HEK293T (cell line): ENCODE data around the gene NT5C2.

ENCODE experiments used
- CTCF ChIA-PET: fragments of 350-600 bp; formaldehyde crosslinking; extraction: SDS; loops from one replicate; lab custom pipeline; 2021; ENCODE audit warnings: antibody characterized with exemption, inconsistent platforms; lab: Yijun Ruan, JAX
- POLR2A ChIA-PET: fragments of 350-600 bp; formaldehyde crosslinking; extraction: SDS; loops from one replicate; lab custom pipeline; 2020; ENCODE audit warnings: antibody characterized with exemption, inconsistent platforms; lab: Yijun Ruan, JAX
- DNase-seq: peaks from one replicate; pipeline ENCODE4 v3.0.0; 2012; ENCODE audit warnings: mixed read lengths; ENCODE audit errors: extremely low spot score
- ARNT ChIP-seq: fragments of 450-650 bp; IDR thresholded peaks from 2 replicates; pipeline ENCODE4 v1.6.1; 2017; ENCODE audit warnings: mild to moderate bottlenecking
- BHLHE40 ChIP-seq: fragments of 450-650 bp; IDR thresholded peaks from 2 replicates; pipeline ENCODE4 v1.6.1; 2016; ENCODE audit warnings: mild to moderate bottlenecking, moderate library complexity, borderline replicate concordance
- CTBP1 ChIP-seq: fragments of 450-650 bp; IDR thresholded peaks from 2 replicates; pipeline ENCODE4 v1.6.1; 2016; ENCODE audit warnings: borderline replicate concordance
- ELF4 ChIP-seq: fragments of 450-650 bp; IDR thresholded peaks from 2 replicates; pipeline ENCODE4 v1.6.1; 2017; ENCODE audit warnings: antibody characterized with exemption
- FOXA1 ChIP-seq: fragments of 450-650 bp; IDR thresholded peaks from 2 replicates; pipeline ENCODE4 v1.6.1; 2016; ENCODE audit warnings: mild to moderate bottlenecking
- FOXK2 ChIP-seq: fragments of 450-650 bp; IDR thresholded peaks from 2 replicates; pipeline ENCODE4 v1.6.1; 2016; ENCODE audit warnings: mild to moderate bottlenecking
- FOXM1 ChIP-seq: fragments of 450-650 bp; IDR thresholded peaks from 2 replicates; pipeline ENCODE4 v1.6.1; 2017; ENCODE audit warnings: mild to moderate bottlenecking, borderline replicate concordance
- HDGF ChIP-seq: fragments of 450-650 bp; IDR thresholded peaks from 2 replicates; pipeline ENCODE4 v1.6.1; 2017; ENCODE audit warnings: antibody characterized with exemption, borderline replicate concordance
- L3MBTL2 ChIP-seq: fragments of 450-650 bp; conservative IDR thresholded peaks from 2 replicates; pipeline ENCODE4 v1.6.1; 2016; ENCODE audit warnings: mild to moderate bottlenecking
- LEF1 ChIP-seq: fragments of 450-650 bp; IDR thresholded peaks from 2 replicates; pipeline ENCODE4 v1.6.1; 2017; ENCODE audit warnings: mild to moderate bottlenecking, borderline replicate concordance
- NFRKB ChIP-seq: fragments of 450-650 bp; IDR thresholded peaks from 2 replicates; pipeline ENCODE4 v1.6.1; 2016; ENCODE audit warnings: mild to moderate bottlenecking, moderate library complexity
- SP1 ChIP-seq: fragments of 450-650 bp; IDR thresholded peaks from 2 replicates; pipeline ENCODE4 v1.6.1; 2017
- SUZ12 ChIP-seq: fragments of 450-650 bp; IDR thresholded peaks from 2 replicates; pipeline ENCODE4 v1.6.1; 2016; ENCODE audit warnings: mild to moderate bottlenecking
- TARDBP ChIP-seq: fragments of 450-650 bp; IDR thresholded peaks from 2 replicates; pipeline ENCODE4 v1.6.1; 2016
- ZNF384 ChIP-seq: fragments of 450-650 bp; IDR thresholded peaks from 2 replicates; pipeline ENCODE4 v1.6.1; 2016
- TF ChIP-seq, protein P1 (sequence below): fragments of 450-650 bp; IDR thresholded peaks from 2 replicates; pipeline ENCODE4 v1.6.1; 2016

NT5C2 gene

DNA sequence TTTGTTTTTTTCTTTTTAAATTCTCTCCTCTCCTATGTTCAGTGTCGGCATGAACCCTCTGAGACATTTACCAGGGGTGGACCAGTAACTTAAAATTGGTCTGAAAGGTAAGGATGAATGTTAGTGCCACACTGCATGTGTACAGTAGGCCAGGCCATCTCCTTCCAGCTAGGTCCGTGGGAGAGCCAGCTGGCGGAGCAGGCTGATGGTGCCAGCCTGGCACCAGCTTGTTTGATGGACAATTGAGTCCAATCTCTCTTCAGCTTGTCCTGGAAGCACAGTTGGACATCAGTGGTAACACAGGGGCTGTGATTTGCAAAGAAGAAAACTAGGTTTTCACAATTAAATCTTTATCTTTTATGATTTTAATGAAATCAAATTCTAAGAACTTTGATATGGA is 138.5 kb downstream of the NT5C2 start:
- CTCF ChIA-PET = interaction anchor here (0.9 kb wide), 1 partner anchor 14 kb away, joined by 3 read pairs; no protein-coding TSS in a partner anchor
- POLR2A ChIA-PET = no interaction called here
- no peak for DNase-seq
- TF ChIP-seq BHLHE40 = no peak
- no peak for TF ChIP-seq ARNT
- TF ChIP-seq FOXA1 = no peak
- TF ChIP-seq FOXK2 = no peak
- TF ChIP-seq FOXM1 = no peak
- no peak for TF ChIP-seq LEF1
- no peak for TF ChIP-seq ZNF384
- no peak for TF ChIP-seq SUZ12
- TF ChIP-seq NFRKB = no peak
- no peak for TF ChIP-seq CTBP1
- TF ChIP-seq HDGF = no peak
- TF ChIP-seq ELF4 = no peak
- no peak for TF ChIP-seq SP1
- TF ChIP-seq TARDBP = no peak
- TF ChIP-seq L3MBTL2 = no peak
- TF ChIP-seq, protein P1, sequence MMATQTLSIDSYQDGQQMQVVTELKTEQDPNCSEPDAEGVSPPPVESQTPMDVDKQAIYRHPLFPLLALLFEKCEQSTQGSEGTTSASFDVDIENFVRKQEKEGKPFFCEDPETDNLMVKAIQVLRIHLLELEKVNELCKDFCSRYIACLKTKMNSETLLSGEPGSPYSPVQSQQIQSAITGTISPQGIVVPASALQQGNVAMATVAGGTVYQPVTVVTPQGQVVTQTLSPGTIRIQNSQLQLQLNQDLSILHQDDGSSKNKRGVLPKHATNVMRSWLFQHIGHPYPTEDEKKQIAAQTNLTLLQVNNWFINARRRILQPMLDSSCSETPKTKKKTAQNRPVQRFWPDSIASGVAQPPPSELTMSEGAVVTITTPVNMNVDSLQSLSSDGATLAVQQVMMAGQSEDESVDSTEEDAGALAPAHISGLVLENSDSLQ = no peak

DNA sequence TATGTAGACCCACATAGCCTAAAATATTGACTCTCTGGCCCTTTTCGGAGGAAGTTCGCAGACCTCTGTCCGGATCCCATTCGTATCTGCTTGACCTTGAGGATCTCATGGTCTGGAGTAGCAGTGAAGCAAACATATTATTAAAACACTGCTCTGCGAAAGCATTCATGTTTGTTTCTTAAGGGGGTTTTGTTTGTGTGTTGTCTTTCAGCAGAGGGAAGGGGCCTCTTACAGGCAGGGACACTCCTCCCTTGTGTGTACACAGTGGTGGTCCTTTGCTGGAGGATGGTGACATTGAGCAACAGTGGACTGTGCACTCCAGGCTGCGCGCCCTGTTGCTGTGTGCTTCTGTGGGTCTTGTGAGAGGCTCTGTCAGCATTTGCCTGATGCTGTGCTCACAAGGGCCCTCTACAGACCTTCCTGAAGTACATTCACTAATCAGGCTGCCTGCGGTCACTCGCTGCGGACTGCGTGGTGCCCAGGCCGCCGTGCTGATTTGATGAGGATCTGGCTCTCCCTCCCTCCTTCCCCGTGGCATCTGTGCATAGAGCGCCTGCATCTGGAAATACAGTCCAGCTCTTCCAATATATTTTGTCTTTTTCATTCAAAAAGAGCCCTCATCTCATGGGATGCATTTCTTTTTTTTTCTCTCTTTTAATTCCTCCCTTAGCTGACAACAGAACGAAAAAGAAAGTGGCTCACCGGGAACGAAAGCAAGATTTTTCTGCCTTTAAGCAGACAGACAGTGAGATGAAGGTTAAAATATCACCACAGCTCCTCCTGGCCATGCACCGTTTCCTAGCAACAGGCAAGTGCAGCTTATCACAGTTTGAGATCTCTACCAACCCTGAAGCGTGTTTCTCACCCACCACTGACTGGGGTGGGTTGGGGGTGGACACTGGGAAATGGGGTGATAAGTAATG is 139.2 kb downstream of the NT5C2 start:
- CTCF ChIA-PET = interaction anchor here (0.7 to 0.9 kb wide), 2 partner anchors 11 to 13 kb away, joined by 3 read pairs; no protein-coding TSS in a partner anchor
- POLR2A ChIA-PET = no interaction called here
- DNase-seq = peak; percentile 74

GRCh38 chr10:103049237-103049636 is 143.8 kb downstream of the NT5C2 start:
- DNase-seq = no peak
- TF ChIP-seq ARNT (no peak), TARDBP (no peak), LEF1 (no peak), ELF4 (no peak), FOXA1 (no peak), CTBP1 (no peak), FOXK2 (no peak), BHLHE40 (no peak), L3MBTL2 (no peak), SP1 (no peak), FOXM1 (no peak), HDGF (no peak), ZNF384 (no peak), SUZ12 (no peak), NFRKB (no peak)
- TF ChIP-seq, protein P1 = no peak
- ChIA-PET POLR2A (interaction anchor here (1.0 kb wide), 1 partner anchor 129 kb away, joined by 3 read pairs; no protein-coding TSS in a partner anchor), CTCF (no interaction called here)

More for the DNA sequence above, 139.2 kb downstream of the NT5C2 start:
- no peak for TF ChIP-seq BHLHE40
- TF ChIP-seq FOXM1 = no peak
- TF ChIP-seq L3MBTL2 = no peak
- TF ChIP-seq ZNF384 = no peak
- no peak for TF ChIP-seq SUZ12

- DNase-seq = no peak
- ChIA-PET POLR2A (no interaction called here), CTCF (no interaction called here)
- no peak for TF ChIP-seq SUZ12
- no peak for TF ChIP-seq TARDBP
- no peak for TF ChIP-seq FOXA1
- TF ChIP-seq L3MBTL2 = no peak
- TF ChIP-seq CTBP1 = no peak
- no peak for TF ChIP-seq FOXK2
- no peak for TF ChIP-seq ARNT
- no peak for TF ChIP-seq ELF4
- TF ChIP-seq ZNF384 = no peak
- TF ChIP-seq HDGF = no peak
- TF ChIP-seq FOXM1 = no peak
- no peak for TF ChIP-seq NFRKB
- no peak for TF ChIP-seq LEF1
- no peak for TF ChIP-seq BHLHE40
- no peak for TF ChIP-seq SP1
- TF ChIP-seq, protein P1 = no peak
These were observed 145.7 kb downstream of the NT5C2 start for GRCh38 chr10:103047381-103047780.

- POLR2A ChIA-PET = interaction anchor here (0.7 kb wide), 1 partner anchor 59 kb away, joined by 3 read pairs; no protein-coding TSS in a partner anchor
- TF ChIP-seq NFRKB = no peak
- TF ChIP-seq FOXK2 = no peak
- DNase-seq = no peak
- CTCF ChIA-PET = no interaction called here
These were observed 147.1 kb downstream of the NT5C2 start for GRCh38 chr10:103045961-103046360.
